GM19023 (cell line): ENCODE data around the gene ENKUR.

Source experiments
- ATAC-seq: cut with Tn5 transposase; IDR thresholded peaks from one replicate; pipeline ENCODE4 v1.9.1; 2021; ENCODE audit warnings: mild to moderate bottlenecking, moderate library complexity; ENCODE audit not compliant: unreplicated experiment

ENKUR gene

GRCh38 chr10:24950439-24950838, 65.5 kb downstream of the ENKUR start:
- no peak for ATAC-seq

- no peak for ATAC-seq
Observed at GRCh38 chr10:24949616-24950015, 66.3 kb downstream of the ENKUR start.

DNA sequence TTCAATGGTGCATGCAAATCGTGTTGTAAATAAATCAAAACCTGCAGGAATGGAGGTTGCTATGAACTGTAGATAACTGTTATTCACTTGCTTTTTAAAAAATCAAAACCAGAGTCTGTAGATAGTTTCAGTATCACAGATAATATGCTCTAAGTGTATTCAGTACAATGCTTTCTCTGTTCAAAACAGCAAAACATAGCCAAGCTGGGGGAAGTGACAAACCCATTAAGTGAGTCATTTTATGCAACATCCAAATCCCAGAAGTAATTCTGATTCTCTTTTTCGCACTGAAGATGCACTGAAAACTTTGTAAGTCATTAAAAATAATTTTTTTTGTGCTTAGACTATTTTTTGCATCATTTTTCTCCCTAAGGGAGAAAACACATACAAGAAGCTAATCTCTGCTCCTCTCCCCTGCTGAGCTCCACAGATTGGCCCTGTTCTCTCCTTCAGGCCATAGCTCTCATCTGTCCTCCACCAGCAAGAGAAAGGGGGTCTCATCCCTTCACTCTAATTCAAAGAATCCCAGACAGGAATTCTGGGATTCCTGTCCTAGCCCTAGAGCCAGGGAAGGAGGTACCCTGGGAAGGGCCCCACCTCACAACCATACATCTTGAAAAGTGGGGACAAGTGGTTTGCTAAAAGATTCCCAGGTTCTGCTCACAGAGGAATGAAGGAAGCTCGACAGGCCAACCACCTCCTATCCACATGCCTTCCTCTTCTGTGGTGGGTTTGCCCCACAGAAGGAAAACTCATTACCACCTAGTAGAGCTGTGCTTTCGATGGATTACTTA, 68.5 kb downstream of the ENKUR start:
- ATAC-seq = peak; percentile 54

DNA sequence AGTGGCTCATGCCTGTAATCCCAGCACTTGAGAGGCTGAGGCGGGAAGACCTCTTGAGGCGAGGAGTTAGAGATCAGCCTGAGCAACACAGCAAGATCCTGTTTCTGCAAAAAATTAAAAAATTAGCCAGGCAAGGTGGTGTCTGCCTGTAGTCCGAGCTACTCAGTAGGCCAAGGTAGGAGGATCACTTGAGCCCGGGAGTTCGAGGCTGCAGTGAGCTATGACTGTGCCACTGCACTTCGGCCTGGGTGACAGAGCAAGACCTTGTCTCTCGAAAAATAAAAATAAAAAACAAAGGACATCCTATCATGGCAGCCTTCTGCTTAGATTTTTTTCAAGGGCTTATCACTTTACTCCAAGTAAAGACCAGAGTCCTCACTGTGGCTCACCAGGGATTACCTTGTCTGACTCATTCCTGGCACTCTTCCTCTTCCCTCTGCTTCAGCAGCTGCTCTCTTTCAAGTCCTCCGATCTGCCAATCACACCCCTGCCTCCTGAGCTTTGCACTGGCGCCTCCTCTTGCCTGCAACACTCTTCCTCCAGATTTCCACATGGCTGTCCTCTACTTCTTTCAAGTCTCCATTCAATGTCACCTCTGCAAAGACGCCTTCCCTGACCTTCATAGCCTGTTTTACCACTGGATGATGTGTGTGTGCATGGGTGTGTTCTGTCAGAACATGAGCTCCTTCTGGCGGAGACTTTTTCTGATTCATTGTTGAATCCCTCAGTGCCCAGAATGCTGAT, 71.3 kb downstream of the ENKUR start:
- no peak for ATAC-seq

DNA sequence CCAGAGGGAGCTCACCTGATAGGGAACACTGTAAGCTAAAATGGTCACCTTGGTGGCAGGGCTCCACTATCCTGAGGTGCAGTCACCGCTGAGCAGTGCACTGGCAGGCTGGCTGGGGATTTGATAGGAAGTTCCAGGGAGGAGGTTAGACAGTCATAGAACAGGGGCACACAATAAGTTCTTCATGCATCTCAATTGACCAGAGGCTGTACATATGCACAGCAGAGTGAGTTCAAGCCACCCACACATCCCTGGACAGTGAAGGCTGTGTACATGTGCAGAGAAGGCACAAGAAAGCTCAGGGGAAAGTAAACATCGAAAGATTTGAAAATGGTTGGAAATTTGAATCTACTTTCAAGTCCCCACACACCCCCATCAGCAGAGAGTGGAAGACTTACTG, 77.4 kb downstream of the ENKUR start:
- no peak for ATAC-seq

DNA sequence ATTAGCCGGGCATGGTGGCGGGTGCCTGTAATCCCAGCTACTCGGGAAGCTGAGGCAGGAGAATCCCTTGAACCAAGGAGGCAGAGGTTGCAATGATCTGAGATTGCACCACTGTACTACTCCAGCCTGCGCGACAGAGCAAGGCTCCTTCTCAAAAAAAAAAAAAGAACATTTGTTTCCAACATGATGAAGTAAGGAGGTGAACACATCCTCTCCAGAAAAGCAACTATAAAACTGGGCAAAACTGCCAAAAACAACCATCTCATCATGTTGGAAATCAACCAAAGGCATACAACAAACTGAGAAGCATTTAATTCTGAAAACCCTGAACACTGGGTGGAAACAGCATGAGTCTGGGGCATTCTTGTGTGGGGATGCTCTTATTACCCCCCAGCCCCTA, 77.9 kb downstream of the ENKUR start:
- ATAC-seq = no peak

- ATAC-seq = no peak
Observed at GRCh38 chr10:24935504-24936292, 80.3 kb downstream of the ENKUR start.
